ENCODE measurements around the gene LSR. TPM values are rescaled to one million over a fixed set of nuclear protein-coding genes. Genes with fewer than 3 reads are reported as not detected.
"Not testable (repeated sequence)": the region's sequence is repeated elsewhere in the genome, so short reads cannot be mapped to it uniquely, and the experiment has no call there.

The LSR gene
- total RNA-seq, 4 donors from 2014 or later, result 5.1 to 19.2 (median 10.8) TPM

DNA sequence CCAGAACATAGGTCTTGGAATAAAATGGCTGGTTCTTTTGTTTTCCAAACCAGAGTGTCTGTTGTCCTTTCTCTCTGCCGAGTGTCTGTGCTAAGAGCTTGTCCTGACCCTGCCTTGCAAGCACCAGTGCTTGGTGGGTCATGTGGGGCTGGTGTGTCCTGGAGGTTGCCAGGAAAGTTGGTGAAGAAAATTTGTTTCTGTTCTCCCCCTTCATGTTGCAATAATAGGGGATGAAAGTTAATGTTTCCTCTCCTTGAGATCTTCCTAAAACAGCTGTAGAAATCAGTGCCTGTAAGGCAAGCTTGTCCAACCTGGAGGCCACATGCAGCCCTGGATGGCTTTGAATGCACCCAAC is 36.3 kb downstream of the LSR start:
- Histone ChIP-seq H3K27me3 (peaks cover 0 to 59% (median 2%) of the 10 kb centered on the region in 4 donors), H3K4me1 (peaks cover 0 to 7% (median 0%) of the 10 kb centered on the region in 4 donors), H3K36me3 (peaks cover 0 to 2% (median under 1%) of the 10 kb centered on the region in 4 donors), H3K27ac (replicated peaks in 1 of 4) (no peak overlapping the region), H3K4me3 (no peak overlapping the region), H3K9me3 (no peaks in the 10 kb centered on the region)
- TF ChIP-seq POLR2AphosphoS5 (IDR thresholded peaks at IDR 0.05) (no peak), EP300 (IDR thresholded peaks at IDR 0.05) (no peak), POLR2A (IDR thresholded peaks at IDR 0.05; ENCODE audit: low read depth) (no peak)
- TF ChIP-seq, protein P1, sequence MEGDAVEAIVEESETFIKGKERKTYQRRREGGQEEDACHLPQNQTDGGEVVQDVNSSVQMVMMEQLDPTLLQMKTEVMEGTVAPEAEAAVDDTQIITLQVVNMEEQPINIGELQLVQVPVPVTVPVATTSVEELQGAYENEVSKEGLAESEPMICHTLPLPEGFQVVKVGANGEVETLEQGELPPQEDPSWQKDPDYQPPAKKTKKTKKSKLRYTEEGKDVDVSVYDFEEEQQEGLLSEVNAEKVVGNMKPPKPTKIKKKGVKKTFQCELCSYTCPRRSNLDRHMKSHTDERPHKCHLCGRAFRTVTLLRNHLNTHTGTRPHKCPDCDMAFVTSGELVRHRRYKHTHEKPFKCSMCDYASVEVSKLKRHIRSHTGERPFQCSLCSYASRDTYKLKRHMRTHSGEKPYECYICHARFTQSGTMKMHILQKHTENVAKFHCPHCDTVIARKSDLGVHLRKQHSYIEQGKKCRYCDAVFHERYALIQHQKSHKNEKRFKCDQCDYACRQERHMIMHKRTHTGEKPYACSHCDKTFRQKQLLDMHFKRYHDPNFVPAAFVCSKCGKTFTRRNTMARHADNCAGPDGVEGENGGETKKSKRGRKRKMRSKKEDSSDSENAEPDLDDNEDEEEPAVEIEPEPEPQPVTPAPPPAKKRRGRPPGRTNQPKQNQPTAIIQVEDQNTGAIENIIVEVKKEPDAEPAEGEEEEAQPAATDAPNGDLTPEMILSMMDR (IDR thresholded peaks at IDR 0.05), result no peak
- no peak for DNase-seq (ENCODE audit: extremely low spot score)
- WGBS, result 67% methylated on average over 1 of the region's 1 CpG
- intact Hi-C loops (cut with DNase I), result no loop called here

DNA sequence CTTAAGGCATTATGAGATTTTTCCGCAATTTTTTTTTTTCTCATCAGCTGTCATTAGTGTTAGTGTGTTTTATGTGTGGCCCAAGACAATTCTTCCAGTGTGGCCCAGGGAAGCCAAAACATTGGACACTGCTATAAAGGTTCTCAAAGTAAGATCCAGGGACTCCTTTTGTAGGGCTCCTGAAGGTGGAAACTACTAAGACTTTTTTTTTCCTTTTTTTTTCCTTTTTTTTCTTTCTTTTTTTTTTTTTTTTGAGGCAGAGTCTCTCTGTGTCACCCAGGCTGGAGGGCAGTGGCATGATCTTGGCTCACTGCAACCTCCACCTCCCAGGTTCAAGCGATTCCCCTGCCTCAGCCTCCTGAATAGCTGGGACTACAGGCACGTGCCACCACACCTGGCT is 36.7 kb downstream of the LSR start:
- H3K36me3 ChIP-seq; DNase-seq (ENCODE audit: extremely low spot score); H3K4me3 ChIP-seq; intact Hi-C loops (cut with DNase I); H3K9me3 ChIP-seq; H3K4me1 ChIP-seq; H3K27ac ChIP-seq (replicated peaks in 1 of 4): not testable (repeated sequence)
- 89% methylated on average over 3 of the region's 3 CpGs for WGBS
- H3K27me3 ChIP-seq, result peaks cover 0 to 62% (median 2%) of the 10 kb centered on the region in 4 donors

DNA sequence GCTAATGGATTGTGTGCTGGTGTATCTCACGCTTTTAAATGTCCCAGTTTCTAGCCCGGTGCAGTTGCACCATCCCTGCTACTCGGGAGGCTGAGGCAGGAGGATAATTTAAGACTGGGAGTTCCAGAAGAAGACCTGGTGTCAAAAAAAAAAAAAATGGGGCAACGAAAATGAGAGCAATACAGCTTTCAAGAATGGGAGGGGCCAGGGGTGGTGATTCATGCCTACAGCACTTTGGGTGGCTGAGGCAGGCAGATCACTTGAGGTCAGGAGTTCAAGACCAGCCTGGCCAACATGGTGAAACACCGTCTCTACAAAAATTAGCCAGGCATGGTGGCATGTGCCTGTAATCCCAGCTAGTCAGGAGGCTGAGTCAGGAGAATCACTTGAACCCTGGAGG is 37.3 kb downstream of the LSR start:
- H3K27me3 ChIP-seq, result peaks cover 0 to 68% (median 2%) of the 10 kb centered on the region in 4 donors
- intact Hi-C loops (cut with DNase I); H3K36me3 ChIP-seq; H3K4me3 ChIP-seq; DNase-seq (ENCODE audit: extremely low spot score); H3K27ac ChIP-seq (replicated peaks in 1 of 4); H3K9me3 ChIP-seq; H3K4me1 ChIP-seq: not testable (repeated sequence)
- 72% methylated on average over 5 of the region's 5 CpGs for WGBS

DNA sequence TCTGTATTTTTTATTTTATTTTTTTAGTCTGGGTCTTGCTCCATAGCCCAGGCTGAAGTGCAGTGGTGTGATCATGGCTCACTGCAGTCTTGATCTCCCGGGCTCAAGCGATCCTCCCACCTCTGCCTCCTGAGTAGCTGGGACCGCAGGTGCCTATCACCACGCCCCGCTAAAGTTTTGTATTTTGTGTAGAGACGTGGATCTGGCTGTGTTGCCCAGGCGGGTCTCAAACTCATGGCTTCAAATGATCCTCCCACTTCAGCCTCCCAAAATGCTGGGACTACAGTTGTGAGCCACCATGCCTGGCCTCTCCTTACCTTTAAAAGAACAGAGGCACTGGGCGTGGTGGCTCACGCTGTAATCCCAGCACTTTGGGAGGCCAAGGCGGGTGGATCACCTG is 38.9 kb downstream of the LSR start:
- Histone ChIP-seq H3K36me3 (no peaks in the 10 kb centered on the region), H3K4me1 (no peaks in the 10 kb centered on the region), H3K4me3 (no peak overlapping the region), H3K27me3 (peaks cover 0 to 73% (median 2%) of the 10 kb centered on the region in 4 donors), H3K27ac (replicated peaks in 1 of 4) (no peak overlapping the region), H3K9me3 (no peaks in the 10 kb centered on the region)
- intact Hi-C loops (cut with DNase I), result no loop called here
- TF ChIP-seq, protein P1 (IDR thresholded peaks at IDR 0.05), result no peak
- TF ChIP-seq POLR2AphosphoS5 (IDR thresholded peaks at IDR 0.05) (no peak), EP300 (IDR thresholded peaks at IDR 0.05) (no peak), POLR2A (IDR thresholded peaks at IDR 0.05; ENCODE audit: low read depth) (no peak)
- DNase-seq (ENCODE audit: extremely low spot score), result no peak
- WGBS, result 94% methylated on average over 10 of the region's 10 CpGs

DNA sequence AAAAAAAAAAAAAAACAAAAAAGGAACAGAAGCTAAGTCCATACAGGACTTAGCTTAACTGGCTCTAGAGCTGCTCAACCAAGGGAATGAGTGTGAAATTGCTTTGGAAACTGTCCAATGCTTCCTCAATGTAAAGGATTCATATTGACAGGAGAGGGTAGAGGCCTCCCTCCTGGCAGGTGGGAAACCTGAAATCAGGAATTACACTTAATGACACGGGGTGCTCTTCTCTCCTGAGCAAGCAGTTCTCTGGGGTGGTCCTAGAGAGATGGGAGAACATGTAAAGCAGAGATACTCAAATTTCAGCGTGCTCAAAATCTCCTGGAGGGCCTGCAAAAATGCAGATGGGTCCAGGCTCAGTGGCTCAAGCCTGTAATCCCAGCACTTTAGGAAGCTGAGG is 39.5 kb downstream of the LSR start:
- Histone ChIP-seq H3K4me1 (no peaks in the 10 kb centered on the region), H3K27ac (replicated peaks in 1 of 4) (no peak overlapping the region), H3K36me3 (no peaks in the 10 kb centered on the region), H3K9me3 (no peaks in the 10 kb centered on the region), H3K27me3 (peaks cover 0 to 73% (median 2%) of the 10 kb centered on the region in 4 donors), H3K4me3 (no peak overlapping the region)
- no peak for TF ChIP-seq EP300 (IDR thresholded peaks at IDR 0.05)
- TF ChIP-seq POLR2A (IDR thresholded peaks at IDR 0.05; ENCODE audit: low read depth), result no peak
- TF ChIP-seq, protein P1 (IDR thresholded peaks at IDR 0.05), result no peak
- no peak for TF ChIP-seq POLR2AphosphoS5 (IDR thresholded peaks at IDR 0.05)
- intact Hi-C loops (cut with DNase I), result no loop called here
- no peak for DNase-seq (ENCODE audit: extremely low spot score)
- 48% methylated on average over 2 of the region's 2 CpGs for WGBS

DNA sequence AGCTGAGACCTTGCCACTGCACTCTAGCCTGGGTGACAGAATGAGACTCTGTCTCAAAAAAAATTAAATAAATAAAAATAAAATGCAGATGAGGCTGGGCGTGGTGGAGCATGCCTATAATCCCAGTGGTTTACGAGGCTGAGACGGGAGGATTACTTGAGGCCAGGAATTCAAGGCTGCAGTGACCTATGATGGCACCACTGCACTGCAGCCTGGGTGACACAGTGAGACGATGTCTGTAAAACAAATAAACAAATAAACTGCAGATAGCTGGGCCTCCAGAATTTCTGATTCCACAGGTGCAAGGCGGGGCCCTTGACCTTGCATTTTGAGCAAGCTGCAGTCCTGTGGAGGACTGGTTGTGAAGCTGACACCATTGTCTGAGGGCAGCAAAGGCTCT is 40.1 kb downstream of the LSR start:
- Histone ChIP-seq H3K9me3 (no peaks in the 10 kb centered on the region), H3K27ac (replicated peaks in 1 of 4) (no peak overlapping the region), H3K4me1 (no peaks in the 10 kb centered on the region), H3K4me3 (no peak overlapping the region), H3K27me3 (peaks cover 0 to 73% (median 0%) of the 10 kb centered on the region in 4 donors), H3K36me3 (no peaks in the 10 kb centered on the region)
- no peak for DNase-seq (ENCODE audit: extremely low spot score)
- intact Hi-C loops (cut with DNase I), result no loop called here
- WGBS, result 46% methylated on average over 5 of the region's 5 CpGs
- TF ChIP-seq, protein P1 (IDR thresholded peaks at IDR 0.05), result no peak
- TF ChIP-seq POLR2AphosphoS5 (IDR thresholded peaks at IDR 0.05) (no peak), EP300 (IDR thresholded peaks at IDR 0.05) (no peak), POLR2A (IDR thresholded peaks at IDR 0.05; ENCODE audit: low read depth) (no peak)

All from esophagus muscularis mucosa (tissue), 4 donors.